Ascending aorta (tissue), 2 donors: ENCODE measurements around the gene ATP5F1E. TPM values are rescaled to one million over a fixed set of nuclear protein-coding genes. Genes with fewer than 3 reads are reported as not detected.

Source experiments
- DNase-seq, 2 donors: peaks; one replicate each; pipeline ENCODE4 v3.0.0-alpha.2; 2019; ENCODE audit warnings: low spot score in 2 of 2
- H3K27ac ChIP-seq, 2 donors: fragments of 200-600 bp; sonication (generic); one replicate each; pipeline ENCODE4 v1.5.1; 2016 to 2017; ENCODE audit warnings: mild to moderate bottlenecking in 1 of 2
- H3K27me3 ChIP-seq: fragments of 200-600 bp; sonication (generic); one replicate; pipeline ENCODE4 v1.5.1; 2017
- H3K36me3 ChIP-seq, 2 donors: fragments of 200-600 bp; sonication (generic); one replicate each; pipeline ENCODE4 v1.5.1; 2016
- H3K4me1 ChIP-seq, 2 donors: fragments of 200-600 bp; sonication (generic); one replicate each; pipeline ENCODE4 v1.5.1; 2016 to 2017; ENCODE audit warnings: mild to moderate bottlenecking in 1 of 2
- H3K4me3 ChIP-seq, 2 donors: fragments of 200-600 bp; sonication (generic); one replicate each; pipeline ENCODE4 v1.5.1; 2016 to 2017; ENCODE audit warnings: mild to moderate bottlenecking in 1 of 2
- H3K9me3 ChIP-seq, 2 donors: fragments of 200-600 bp; sonication (generic); one replicate each; pipeline ENCODE4 v1.5.1; 2016
- intact Hi-C: fragments of 100-400 bp; cut with DNase I; formaldehyde crosslinking; loops from one replicate; pipeline ENCODE4 v1.15.1; 2023
- total RNA-seq: library from RNA; depleted of rRNA; stranded (reverse); fragments of >200 nt; gene quantifications from one replicate; pipeline ENCODE4 v1.1.0, GENCODE V29; 2016
- TF ChIP-seq, protein P1 (sequence below), 3 experiments: fragments of 200-600 bp in 2 of 3; fragments of 450-650 bp in 1 of 3; sonication (generic) in 2 of 3; IDR thresholded peaks; one replicate each; pipeline ENCODE4 v1.5.1; 2016 to 2019; ENCODE audit warnings: antibody characterized with exemption in 3 of 3, mild to moderate bottlenecking in 1 of 3, moderate library complexity in 1 of 3

ATP5F1E gene
- total RNA-seq, 1 donor from 2014 or later, result 12.7 TPM

DNA sequence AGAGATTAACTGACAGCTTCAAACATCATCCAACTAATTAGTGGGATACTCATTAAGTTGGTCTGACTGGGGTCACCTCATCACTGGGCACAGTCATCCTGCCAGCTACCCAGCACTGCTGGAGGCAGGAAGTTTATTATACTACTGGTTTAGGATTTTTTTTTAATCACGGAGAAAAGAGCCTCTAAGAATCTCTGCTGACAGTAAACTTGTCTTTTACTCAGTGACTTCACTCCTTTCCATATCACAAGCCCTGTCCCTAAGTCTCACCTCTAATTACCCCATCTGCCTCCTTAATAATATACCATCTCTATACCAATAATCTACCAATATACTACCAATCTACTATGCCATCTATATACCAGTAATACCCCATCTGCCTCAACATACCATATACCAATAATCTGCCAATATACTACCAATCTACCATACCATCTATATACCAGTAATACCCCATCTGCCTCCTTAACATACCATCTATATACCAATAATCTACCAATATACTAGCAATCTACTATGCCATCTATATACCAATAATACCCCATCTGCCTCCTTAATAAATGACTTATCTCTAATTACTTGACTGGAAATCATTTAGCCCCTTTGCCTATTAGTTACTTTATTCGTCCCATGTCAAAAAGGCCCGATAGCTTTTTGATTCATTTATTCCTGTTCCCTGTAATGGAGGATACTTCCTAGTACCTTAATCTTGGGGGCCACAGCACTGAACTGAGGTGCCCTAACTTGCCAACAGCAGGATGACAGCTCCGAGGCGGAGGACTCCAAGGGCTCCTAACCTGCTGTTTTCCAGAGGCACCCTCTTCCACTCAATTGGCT lies 5.0 kb downstream of the ATP5F1E start:
- intact Hi-C loops, result no loop called here
- TF ChIP-seq, protein P1, sequence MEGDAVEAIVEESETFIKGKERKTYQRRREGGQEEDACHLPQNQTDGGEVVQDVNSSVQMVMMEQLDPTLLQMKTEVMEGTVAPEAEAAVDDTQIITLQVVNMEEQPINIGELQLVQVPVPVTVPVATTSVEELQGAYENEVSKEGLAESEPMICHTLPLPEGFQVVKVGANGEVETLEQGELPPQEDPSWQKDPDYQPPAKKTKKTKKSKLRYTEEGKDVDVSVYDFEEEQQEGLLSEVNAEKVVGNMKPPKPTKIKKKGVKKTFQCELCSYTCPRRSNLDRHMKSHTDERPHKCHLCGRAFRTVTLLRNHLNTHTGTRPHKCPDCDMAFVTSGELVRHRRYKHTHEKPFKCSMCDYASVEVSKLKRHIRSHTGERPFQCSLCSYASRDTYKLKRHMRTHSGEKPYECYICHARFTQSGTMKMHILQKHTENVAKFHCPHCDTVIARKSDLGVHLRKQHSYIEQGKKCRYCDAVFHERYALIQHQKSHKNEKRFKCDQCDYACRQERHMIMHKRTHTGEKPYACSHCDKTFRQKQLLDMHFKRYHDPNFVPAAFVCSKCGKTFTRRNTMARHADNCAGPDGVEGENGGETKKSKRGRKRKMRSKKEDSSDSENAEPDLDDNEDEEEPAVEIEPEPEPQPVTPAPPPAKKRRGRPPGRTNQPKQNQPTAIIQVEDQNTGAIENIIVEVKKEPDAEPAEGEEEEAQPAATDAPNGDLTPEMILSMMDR (IDR thresholded peaks at IDR 0.05), result no peak
- peaks cover 0 to 22% of the 10 kb centered on the region in 2 donors for H3K4me1 ChIP-seq
- no peak for DNase-seq
- no peaks in the 10 kb centered on the region for H3K9me3 ChIP-seq
- H3K27me3 ChIP-seq, result no peaks in the 10 kb centered on the region
- no peak overlapping the region for H3K27ac ChIP-seq
- peaks cover 13 to 61% of the 10 kb centered on the region in 2 donors for H3K36me3 ChIP-seq
- no peak overlapping the region for H3K4me3 ChIP-seq

DNA sequence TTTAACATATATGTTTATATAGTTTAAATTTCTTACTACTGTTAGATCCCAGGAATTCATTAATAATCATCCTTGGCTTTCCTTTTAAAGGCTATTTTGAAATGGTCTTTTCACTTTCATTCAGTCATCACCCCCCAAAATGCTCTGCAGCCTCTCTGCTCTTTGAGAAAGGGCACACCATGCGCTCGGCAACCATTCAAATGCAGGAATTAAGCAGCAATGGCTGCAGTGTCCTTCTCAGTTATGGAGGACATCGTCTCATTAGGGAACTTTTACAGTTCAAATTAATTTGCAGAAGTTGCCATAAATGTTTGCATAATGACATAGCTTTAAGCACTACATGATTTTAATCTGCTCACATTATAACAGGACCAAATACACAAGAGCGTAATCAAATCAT lies 6.6 kb downstream of the ATP5F1E start:
- H3K36me3 ChIP-seq, result peaks cover 13 to 65% of the 10 kb centered on the region in 2 donors
- intact Hi-C loops, result no loop called here
- no peak overlapping the region for H3K27ac ChIP-seq
- no peak overlapping the region for H3K4me3 ChIP-seq
- no peak for DNase-seq
- TF ChIP-seq, protein P1 (IDR thresholded peaks at IDR 0.05), result no peak
- H3K27me3 ChIP-seq, result no peaks in the 10 kb centered on the region
- H3K9me3 ChIP-seq, result no peaks in the 10 kb centered on the region
- peaks cover 0 to 14% of the 10 kb centered on the region in 2 donors for H3K4me1 ChIP-seq

DNA sequence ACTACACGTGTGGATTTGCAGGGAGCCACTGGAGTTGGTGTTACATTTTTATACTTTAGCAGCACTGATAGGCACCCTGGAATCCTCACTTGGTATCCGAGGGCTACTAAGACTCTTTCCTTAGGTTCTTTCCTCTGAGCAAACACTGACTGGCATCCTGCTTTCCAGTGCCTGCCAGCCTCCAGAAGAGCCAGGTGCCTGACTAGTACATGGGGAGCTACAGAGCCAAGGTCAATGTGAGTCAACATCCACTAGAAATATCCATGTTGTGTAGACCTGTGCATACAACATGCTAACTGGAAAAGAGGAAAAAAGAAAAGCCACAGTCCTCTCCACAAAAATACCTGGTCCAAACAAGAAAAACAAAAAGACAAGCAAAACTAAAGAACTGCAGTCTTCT lies 7.0 kb downstream of the ATP5F1E start:
- intact Hi-C loops, result no loop called here
- Histone ChIP-seq H3K27me3 (no peaks in the 10 kb centered on the region), H3K4me1 (peaks cover 0 to 14% of the 10 kb centered on the region in 2 donors), H3K9me3 (no peaks in the 10 kb centered on the region), H3K4me3 (no peak overlapping the region), H3K27ac (no peak overlapping the region), H3K36me3 (peaks cover 13 to 63% of the 10 kb centered on the region in 2 donors)
- DNase-seq, result no peak
- TF ChIP-seq, protein P1 (IDR thresholded peaks at IDR 0.05), result no peak

- DNase-seq, result no peak
- TF ChIP-seq, protein P1 (IDR thresholded peaks at IDR 0.05), result no peak
- no peaks in the 10 kb centered on the region for H3K27me3 ChIP-seq
- no peak overlapping the region for H3K4me3 ChIP-seq
- intact Hi-C loops, result no loop called here
- no peaks in the 10 kb centered on the region for H3K9me3 ChIP-seq
- H3K27ac ChIP-seq, result no peak overlapping the region
- peaks cover 0 to 8% of the 10 kb centered on the region in 2 donors for H3K4me1 ChIP-seq
- H3K36me3 ChIP-seq, result peaks cover 13 to 54% of the 10 kb centered on the region in 2 donors
Measured at GRCh38 chr20:59024111-59024530, 8.0 kb downstream of the ATP5F1E start.

DNA sequence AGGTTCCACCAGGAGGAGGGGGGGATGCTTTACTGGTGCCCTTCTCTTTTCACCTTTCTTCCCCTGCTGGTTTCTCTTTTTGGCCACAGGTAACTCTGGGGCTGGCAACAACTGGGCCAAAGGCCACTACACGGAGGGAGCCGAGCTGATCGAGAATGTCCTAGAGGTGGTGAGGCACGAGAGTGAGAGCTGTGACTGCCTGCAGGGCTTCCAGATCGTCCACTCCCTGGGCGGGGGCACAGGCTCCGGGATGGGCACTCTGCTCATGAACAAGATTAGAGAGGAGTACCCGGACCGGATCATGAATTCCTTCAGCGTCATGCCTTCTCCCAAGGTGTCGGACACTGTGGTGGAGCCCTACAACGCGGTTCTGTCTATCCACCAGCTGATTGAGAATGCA lies 8.5 kb downstream of the ATP5F1E start:
- H3K4me1 ChIP-seq, result peaks cover 0 to 4% of the 10 kb centered on the region in 2 donors
- H3K27me3 ChIP-seq, result no peaks in the 10 kb centered on the region
- peaks cover 13 to 50% of the 10 kb centered on the region in 2 donors for H3K36me3 ChIP-seq
- H3K27ac ChIP-seq, result no peak overlapping the region
- no peak overlapping the region for H3K4me3 ChIP-seq
- H3K9me3 ChIP-seq, result no peaks in the 10 kb centered on the region
- DNase-seq, result no peak
- intact Hi-C loops, result no loop called here
- TF ChIP-seq, protein P1 (IDR thresholded peaks at IDR 0.05), result no peak
